ENCODE measurements around the gene NME2.

GRCh38 chr17:51203838-51204237 is 37.6 kb downstream of the NME2 start:
- TF ChIP-seq, protein P1, sequence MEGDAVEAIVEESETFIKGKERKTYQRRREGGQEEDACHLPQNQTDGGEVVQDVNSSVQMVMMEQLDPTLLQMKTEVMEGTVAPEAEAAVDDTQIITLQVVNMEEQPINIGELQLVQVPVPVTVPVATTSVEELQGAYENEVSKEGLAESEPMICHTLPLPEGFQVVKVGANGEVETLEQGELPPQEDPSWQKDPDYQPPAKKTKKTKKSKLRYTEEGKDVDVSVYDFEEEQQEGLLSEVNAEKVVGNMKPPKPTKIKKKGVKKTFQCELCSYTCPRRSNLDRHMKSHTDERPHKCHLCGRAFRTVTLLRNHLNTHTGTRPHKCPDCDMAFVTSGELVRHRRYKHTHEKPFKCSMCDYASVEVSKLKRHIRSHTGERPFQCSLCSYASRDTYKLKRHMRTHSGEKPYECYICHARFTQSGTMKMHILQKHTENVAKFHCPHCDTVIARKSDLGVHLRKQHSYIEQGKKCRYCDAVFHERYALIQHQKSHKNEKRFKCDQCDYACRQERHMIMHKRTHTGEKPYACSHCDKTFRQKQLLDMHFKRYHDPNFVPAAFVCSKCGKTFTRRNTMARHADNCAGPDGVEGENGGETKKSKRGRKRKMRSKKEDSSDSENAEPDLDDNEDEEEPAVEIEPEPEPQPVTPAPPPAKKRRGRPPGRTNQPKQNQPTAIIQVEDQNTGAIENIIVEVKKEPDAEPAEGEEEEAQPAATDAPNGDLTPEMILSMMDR (conservative IDR thresholded peaks at IDR 0.05 in 1 of 2, IDR thresholded peaks at IDR 0.05 in 1 of 2; ENCODE audit: extremely low read depth in 1 of 2, insufficient read depth in 1 of 2, low read depth in 1 of 2, low read length in 2 of 2) = no peak
- TF ChIP-seq EZH2 (IDR thresholded peaks at IDR 0.05; ENCODE audit: borderline replicate concordance, low read length) = no peak

Data from mammary epithelial cell (primary cell).